ENCODE data around the gene SHE. TPM values are rescaled to one million over a fixed set of nuclear protein-coding genes. Genes with fewer than 3 reads are reported as not detected.

The SHE gene
- total and polyA plus RNA-seq, 2 donors (not counting 1 experiment from before 2014, with no cell fraction given): not detected

GRCh38 chr1:154492115-154492514 lies 10.1 kb downstream of the SHE start:
- Histone ChIP-seq H2AFZ (ENCODE audit: low read length) (no peak overlapping the region), H3K27ac (ENCODE audit: insufficient read depth, low read length) (no peak overlapping the region), H3K4me3 (replicated peaks in 1 of 4; ENCODE audit: control extremely low read depth in 1 of 4, insufficient read depth in 1 of 4, low read depth in 3 of 4, low read length in 4 of 4) (no peak overlapping the region), H3K4me1 (ENCODE audit: control insufficient read depth, extremely low read depth, insufficient read depth, low read length) (no peaks in the 10 kb centered on the region), H3K4me2 (ENCODE audit: extremely low read depth, insufficient read depth, low read length) (no peak overlapping the region), H3K79me2 (ENCODE audit: control insufficient read depth, insufficient read depth, low read length) (no peaks in the 10 kb centered on the region), H3K27me3 (ENCODE audit: control insufficient read depth, insufficient read depth, low read length) (peaks cover 29% of the 10 kb centered on the region), H3K36me3 (ENCODE audit: control insufficient read depth, insufficient read depth, low read length) (no peaks in the 10 kb centered on the region), H4K20me1 (ENCODE audit: control insufficient read depth, extremely low read depth, insufficient read depth, low read length) (no peaks in the 10 kb centered on the region), H3K9ac (ENCODE audit: insufficient read depth, low read length) (no peak overlapping the region), H3K9me3 (ENCODE audit: control insufficient read depth, insufficient read depth, low read depth, low read length) (no peaks in the 10 kb centered on the region)
- TF ChIP-seq EZH2 (IDR thresholded peaks at IDR 0.05; ENCODE audit: low read length, missing control alignments): peak; percentile 5
- no peak for TF ChIP-seq CTCF (conservative IDR thresholded peaks at IDR 0.05 in 1 of 2, IDR thresholded peaks at IDR 0.05 in 1 of 2; ENCODE audit: low read depth in 1 of 2, low read length in 2 of 2)
- DNase-seq (ENCODE audit: low read depth in 2 of 2): no peak

- no peak overlapping the region for H3K4me3 ChIP-seq (replicated peaks in 1 of 4; ENCODE audit: control extremely low read depth in 1 of 4, insufficient read depth in 1 of 4, low read depth in 3 of 4, low read length in 4 of 4)
- H3K79me2 ChIP-seq (ENCODE audit: control insufficient read depth, insufficient read depth, low read length): no peaks in the 10 kb centered on the region
- H3K4me1 ChIP-seq (ENCODE audit: control insufficient read depth, extremely low read depth, insufficient read depth, low read length): no peaks in the 10 kb centered on the region
- no peak overlapping the region for H2AFZ ChIP-seq (ENCODE audit: low read length)
- H4K20me1 ChIP-seq (ENCODE audit: control insufficient read depth, extremely low read depth, insufficient read depth, low read length): no peaks in the 10 kb centered on the region
- H3K27ac ChIP-seq (ENCODE audit: insufficient read depth, low read length): no peak overlapping the region
- DNase-seq (ENCODE audit: low read depth in 2 of 2): no peak
- no peak overlapping the region for H3K4me2 ChIP-seq (ENCODE audit: extremely low read depth, insufficient read depth, low read length)
- peaks cover 28% of the 10 kb centered on the region for H3K27me3 ChIP-seq (ENCODE audit: control insufficient read depth, insufficient read depth, low read length)
- H3K9ac ChIP-seq (ENCODE audit: insufficient read depth, low read length): no peak overlapping the region
- TF ChIP-seq CTCF (conservative IDR thresholded peaks at IDR 0.05 in 1 of 2, IDR thresholded peaks at IDR 0.05 in 1 of 2; ENCODE audit: low read depth in 1 of 2, low read length in 2 of 2) (no peak), EZH2 (IDR thresholded peaks at IDR 0.05; ENCODE audit: low read length, missing control alignments) (no peak)
- H3K9me3 ChIP-seq (ENCODE audit: control insufficient read depth, insufficient read depth, low read depth, low read length): no peaks in the 10 kb centered on the region
- H3K36me3 ChIP-seq (ENCODE audit: control insufficient read depth, insufficient read depth, low read length): no peaks in the 10 kb centered on the region
Observed at GRCh38 chr1:154490317-154490716, 11.9 kb downstream of the SHE start.

GRCh38 chr1:154489695-154490274 lies 12.4 kb downstream of the SHE start:
- Histone ChIP-seq H2AFZ (ENCODE audit: low read length) (no peak overlapping the region), H3K4me3 (replicated peaks in 1 of 4; ENCODE audit: control extremely low read depth in 1 of 4, insufficient read depth in 1 of 4, low read depth in 3 of 4, low read length in 4 of 4) (no peak overlapping the region), H3K4me1 (ENCODE audit: control insufficient read depth, extremely low read depth, insufficient read depth, low read length) (no peaks in the 10 kb centered on the region), H3K36me3 (ENCODE audit: control insufficient read depth, insufficient read depth, low read length) (no peaks in the 10 kb centered on the region), H3K4me2 (ENCODE audit: extremely low read depth, insufficient read depth, low read length) (no peak overlapping the region), H3K27me3 (ENCODE audit: control insufficient read depth, insufficient read depth, low read length) (peaks cover 28% of the 10 kb centered on the region), H3K9ac (ENCODE audit: insufficient read depth, low read length) (no peak overlapping the region), H4K20me1 (ENCODE audit: control insufficient read depth, extremely low read depth, insufficient read depth, low read length) (no peaks in the 10 kb centered on the region), H3K27ac (ENCODE audit: insufficient read depth, low read length) (no peak overlapping the region), H3K9me3 (ENCODE audit: control insufficient read depth, insufficient read depth, low read depth, low read length) (no peaks in the 10 kb centered on the region), H3K79me2 (ENCODE audit: control insufficient read depth, insufficient read depth, low read length) (no peaks in the 10 kb centered on the region)
- no peak for DNase-seq (ENCODE audit: low read depth in 2 of 2)
- no peak for TF ChIP-seq EZH2 (IDR thresholded peaks at IDR 0.05; ENCODE audit: low read length, missing control alignments)
- no peak for TF ChIP-seq CTCF (conservative IDR thresholded peaks at IDR 0.05 in 1 of 2, IDR thresholded peaks at IDR 0.05 in 1 of 2; ENCODE audit: low read depth in 1 of 2, low read length in 2 of 2)

Data from fibroblast of lung (primary cell).